ENCODE measurements around the gene GARNL3. TPM values are rescaled to one million over a fixed set of nuclear protein-coding genes. Genes with fewer than 3 reads are reported as not detected.

GARNL3 gene
- total and polyA plus RNA-seq, 2 experiments from 2014 or later, result 8.7 to 21.9 TPM

- TF ChIP-seq, protein P1, sequence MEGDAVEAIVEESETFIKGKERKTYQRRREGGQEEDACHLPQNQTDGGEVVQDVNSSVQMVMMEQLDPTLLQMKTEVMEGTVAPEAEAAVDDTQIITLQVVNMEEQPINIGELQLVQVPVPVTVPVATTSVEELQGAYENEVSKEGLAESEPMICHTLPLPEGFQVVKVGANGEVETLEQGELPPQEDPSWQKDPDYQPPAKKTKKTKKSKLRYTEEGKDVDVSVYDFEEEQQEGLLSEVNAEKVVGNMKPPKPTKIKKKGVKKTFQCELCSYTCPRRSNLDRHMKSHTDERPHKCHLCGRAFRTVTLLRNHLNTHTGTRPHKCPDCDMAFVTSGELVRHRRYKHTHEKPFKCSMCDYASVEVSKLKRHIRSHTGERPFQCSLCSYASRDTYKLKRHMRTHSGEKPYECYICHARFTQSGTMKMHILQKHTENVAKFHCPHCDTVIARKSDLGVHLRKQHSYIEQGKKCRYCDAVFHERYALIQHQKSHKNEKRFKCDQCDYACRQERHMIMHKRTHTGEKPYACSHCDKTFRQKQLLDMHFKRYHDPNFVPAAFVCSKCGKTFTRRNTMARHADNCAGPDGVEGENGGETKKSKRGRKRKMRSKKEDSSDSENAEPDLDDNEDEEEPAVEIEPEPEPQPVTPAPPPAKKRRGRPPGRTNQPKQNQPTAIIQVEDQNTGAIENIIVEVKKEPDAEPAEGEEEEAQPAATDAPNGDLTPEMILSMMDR (conservative IDR thresholded peaks at IDR 0.05; ENCODE audit: low read depth in 2 of 2), result no peak
- TF ChIP-seq ZNF114 (CRISPR knock-in tag; IDR thresholded peaks at IDR 0.05) (no peak), ETS1 (IDR thresholded peaks at IDR 0.05) (no peak), EZH2 (IDR thresholded peaks at IDR 0.05; ENCODE audit: low read depth, unreplicated experiment) (no peak)
- TF ChIP-seq, protein P2, sequence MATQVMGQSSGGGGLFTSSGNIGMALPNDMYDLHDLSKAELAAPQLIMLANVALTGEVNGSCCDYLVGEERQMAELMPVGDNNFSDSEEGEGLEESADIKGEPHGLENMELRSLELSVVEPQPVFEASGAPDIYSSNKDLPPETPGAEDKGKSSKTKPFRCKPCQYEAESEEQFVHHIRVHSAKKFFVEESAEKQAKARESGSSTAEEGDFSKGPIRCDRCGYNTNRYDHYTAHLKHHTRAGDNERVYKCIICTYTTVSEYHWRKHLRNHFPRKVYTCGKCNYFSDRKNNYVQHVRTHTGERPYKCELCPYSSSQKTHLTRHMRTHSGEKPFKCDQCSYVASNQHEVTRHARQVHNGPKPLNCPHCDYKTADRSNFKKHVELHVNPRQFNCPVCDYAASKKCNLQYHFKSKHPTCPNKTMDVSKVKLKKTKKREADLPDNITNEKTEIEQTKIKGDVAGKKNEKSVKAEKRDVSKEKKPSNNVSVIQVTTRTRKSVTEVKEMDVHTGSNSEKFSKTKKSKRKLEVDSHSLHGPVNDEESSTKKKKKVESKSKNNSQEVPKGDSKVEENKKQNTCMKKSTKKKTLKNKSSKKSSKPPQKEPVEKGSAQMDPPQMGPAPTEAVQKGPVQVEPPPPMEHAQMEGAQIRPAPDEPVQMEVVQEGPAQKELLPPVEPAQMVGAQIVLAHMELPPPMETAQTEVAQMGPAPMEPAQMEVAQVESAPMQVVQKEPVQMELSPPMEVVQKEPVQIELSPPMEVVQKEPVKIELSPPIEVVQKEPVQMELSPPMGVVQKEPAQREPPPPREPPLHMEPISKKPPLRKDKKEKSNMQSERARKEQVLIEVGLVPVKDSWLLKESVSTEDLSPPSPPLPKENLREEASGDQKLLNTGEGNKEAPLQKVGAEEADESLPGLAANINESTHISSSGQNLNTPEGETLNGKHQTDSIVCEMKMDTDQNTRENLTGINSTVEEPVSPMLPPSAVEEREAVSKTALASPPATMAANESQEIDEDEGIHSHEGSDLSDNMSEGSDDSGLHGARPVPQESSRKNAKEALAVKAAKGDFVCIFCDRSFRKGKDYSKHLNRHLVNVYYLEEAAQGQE (IDR thresholded peaks at IDR 0.05; ENCODE audit: unreplicated experiment), result no peak
These were observed 910 bp upstream of the GARNL3 start (continued) for GRCh38 chr9:127263664-127264063.

- no peaks in the 10 kb centered on the region for H3K27me3 Mint-ChIP-seq (ENCODE audit: insufficient read depth, low read depth, poor library complexity)
- H3K9me2 ChIP-seq (ENCODE audit: insufficient read depth), result no peaks in the 10 kb centered on the region
- no peak for TF ChIP-seq STAT1 (IDR thresholded peaks at IDR 0.05; ENCODE audit: unreplicated experiment)
- TF ChIP-seq, protein P2 (IDR thresholded peaks at IDR 0.05; ENCODE audit: unreplicated experiment), result no peak
- TF ChIP-seq, protein P1 (conservative IDR thresholded peaks at IDR 0.05; ENCODE audit: low read depth in 2 of 2), result no peak
- TF ChIP-seq EZH2 (IDR thresholded peaks at IDR 0.05; ENCODE audit: low read depth, unreplicated experiment), result no peak
- TF ChIP-seq NANOG (IDR thresholded peaks at IDR 0.05; ENCODE audit: borderline replicate concordance), result no peak
- no peak for TF ChIP-seq ETS1 (IDR thresholded peaks at IDR 0.05)
- TF ChIP-seq ZNF331 (CRISPR knock-in tag; IDR thresholded peaks at IDR 0.05; ENCODE audit: low read depth), result no peak
- no peak for TF ChIP-seq EZH2phosphoT487 (IDR thresholded peaks at IDR 0.05; ENCODE audit: unreplicated experiment)
- TF ChIP-seq POLR2AphosphoS5 (IDR thresholded peaks at IDR 0.05; ENCODE audit: low read depth), result no peak
These were observed 3.4 kb downstream of the GARNL3 start for GRCh38 chr9:127267793-127268525.

More at GRCh38 chr9:127267793-127268525, 3.4 kb downstream of the GARNL3 start:
- H4K20me1 ChIP-seq (replicated peaks; ENCODE audit: insufficient read depth), result no peaks in the 10 kb centered on the region
- no peak overlapping the region for H2AFZ ChIP-seq
- no peaks in the 10 kb centered on the region for H3K79me2 ChIP-seq (replicated peaks; ENCODE audit: insufficient read depth)
- ATAC-seq (no peak), DNase-seq (ENCODE audit: low spot score) (no peak)
- H3K9me3 Mint-ChIP-seq, result no peaks in the 10 kb centered on the region
- 0 out of 2 replicates have a peak, but pooled peaks cover 11% of the 10 kb centered on the region for H3K4me1 ChIP-seq (ENCODE audit: insufficient read depth)
- H3K4me1 Mint-ChIP-seq, result peaks cover 17% of the 10 kb centered on the region
- H3K36me3 ChIP-seq (ENCODE audit: insufficient read depth), result no peaks in the 10 kb centered on the region
- H3K27me3 ChIP-seq (ENCODE audit: insufficient read depth), result no peaks in the 10 kb centered on the region
- H3K27ac ChIP-seq (ENCODE audit: low read depth), result no peak overlapping the region
- no peak overlapping the region for H3K4me2 ChIP-seq
- no peak overlapping the region for H3K4me3 ChIP-seq
- H3K27ac Mint-ChIP-seq, result no peak overlapping the region
- H3F3A ChIP-seq (replicated peaks; ENCODE audit: low read depth), result no peaks in the 10 kb centered on the region
- H3K36me3 Mint-ChIP-seq (ENCODE audit: low read depth), result peaks cover 6% of the 10 kb centered on the region; the same call in 2 of the 3 replicates
- H3K4me3 Mint-ChIP-seq, result no peak overlapping the region
